Stromal cell of bone marrow (primary cell): ENCODE measurements around the gene C11orf21.

Source experiments
- DNase-seq: peaks from one replicate; pipeline ENCODE4 v3.0.0-alpha.2; 2012; ENCODE audit warnings: low read depth

The C11orf21 gene

GRCh38 chr11:2259466-2259830 is 42.3 kb downstream of the C11orf21 start:
- DNase-seq: no peak

GRCh38 chr11:2258501-2259465 is 42.9 kb downstream of the C11orf21 start:
- DNase-seq: no peak

GRCh38 chr11:2256951-2257700 is 44.6 kb downstream of the C11orf21 start:
- DNase-seq: no peak

GRCh38 chr11:2256293-2256913 is 45.3 kb downstream of the C11orf21 start:
- DNase-seq: no peak

GRCh38 chr11:2252018-2252417 is 49.7 kb downstream of the C11orf21 start:
- no peak for DNase-seq

GRCh38 chr11:2251138-2251537 is 50.6 kb downstream of the C11orf21 start:
- no peak for DNase-seq

- no peak for DNase-seq
Observed at GRCh38 chr11:2250485-2250884, 51.2 kb downstream of the C11orf21 start.

- no peak for DNase-seq
Observed at GRCh38 chr11:2250041-2250440, 51.7 kb downstream of the C11orf21 start.

GRCh38 chr11:2249189-2249916 is 52.4 kb downstream of the C11orf21 start:
- no peak for DNase-seq

- DNase-seq: no peak
Observed at GRCh38 chr11:2248762-2249161, 53.0 kb downstream of the C11orf21 start.

- no peak for DNase-seq
Observed at GRCh38 chr11:2248242-2248641, 53.5 kb downstream of the C11orf21 start.

- DNase-seq: no peak
Observed at GRCh38 chr11:2247496-2247895, 54.2 kb downstream of the C11orf21 start.
